ENCODE measurements around the gene PARP8.

The PARP8 gene

GRCh38 chr5:50720061-50720710, 53.7 kb downstream of the PARP8 start:
- TF ChIP-seq POLR2AphosphoS5 (IDR thresholded peaks at IDR 0.05; ENCODE audit: low read depth, low read length) (no peak), SIN3A (IDR thresholded peaks at IDR 0.05; ENCODE audit: borderline replicate concordance, insufficient read depth, low read length) (no peak), FOXP2 (optimal IDR thresholded peaks at IDR 0.05; ENCODE audit: borderline replicate concordance, extremely low read depth, extremely low read length, insufficient read depth) (no peak), TAF1 (IDR thresholded peaks at IDR 0.05; ENCODE audit: borderline replicate concordance, insufficient read depth, low read length) (no peak)
- TF ChIP-seq, protein P1, sequence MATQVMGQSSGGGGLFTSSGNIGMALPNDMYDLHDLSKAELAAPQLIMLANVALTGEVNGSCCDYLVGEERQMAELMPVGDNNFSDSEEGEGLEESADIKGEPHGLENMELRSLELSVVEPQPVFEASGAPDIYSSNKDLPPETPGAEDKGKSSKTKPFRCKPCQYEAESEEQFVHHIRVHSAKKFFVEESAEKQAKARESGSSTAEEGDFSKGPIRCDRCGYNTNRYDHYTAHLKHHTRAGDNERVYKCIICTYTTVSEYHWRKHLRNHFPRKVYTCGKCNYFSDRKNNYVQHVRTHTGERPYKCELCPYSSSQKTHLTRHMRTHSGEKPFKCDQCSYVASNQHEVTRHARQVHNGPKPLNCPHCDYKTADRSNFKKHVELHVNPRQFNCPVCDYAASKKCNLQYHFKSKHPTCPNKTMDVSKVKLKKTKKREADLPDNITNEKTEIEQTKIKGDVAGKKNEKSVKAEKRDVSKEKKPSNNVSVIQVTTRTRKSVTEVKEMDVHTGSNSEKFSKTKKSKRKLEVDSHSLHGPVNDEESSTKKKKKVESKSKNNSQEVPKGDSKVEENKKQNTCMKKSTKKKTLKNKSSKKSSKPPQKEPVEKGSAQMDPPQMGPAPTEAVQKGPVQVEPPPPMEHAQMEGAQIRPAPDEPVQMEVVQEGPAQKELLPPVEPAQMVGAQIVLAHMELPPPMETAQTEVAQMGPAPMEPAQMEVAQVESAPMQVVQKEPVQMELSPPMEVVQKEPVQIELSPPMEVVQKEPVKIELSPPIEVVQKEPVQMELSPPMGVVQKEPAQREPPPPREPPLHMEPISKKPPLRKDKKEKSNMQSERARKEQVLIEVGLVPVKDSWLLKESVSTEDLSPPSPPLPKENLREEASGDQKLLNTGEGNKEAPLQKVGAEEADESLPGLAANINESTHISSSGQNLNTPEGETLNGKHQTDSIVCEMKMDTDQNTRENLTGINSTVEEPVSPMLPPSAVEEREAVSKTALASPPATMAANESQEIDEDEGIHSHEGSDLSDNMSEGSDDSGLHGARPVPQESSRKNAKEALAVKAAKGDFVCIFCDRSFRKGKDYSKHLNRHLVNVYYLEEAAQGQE (IDR thresholded peaks at IDR 0.05; ENCODE audit: insufficient read depth in 1 of 2, low read depth in 2 of 2, low read length in 2 of 2) = no peak

DNA sequence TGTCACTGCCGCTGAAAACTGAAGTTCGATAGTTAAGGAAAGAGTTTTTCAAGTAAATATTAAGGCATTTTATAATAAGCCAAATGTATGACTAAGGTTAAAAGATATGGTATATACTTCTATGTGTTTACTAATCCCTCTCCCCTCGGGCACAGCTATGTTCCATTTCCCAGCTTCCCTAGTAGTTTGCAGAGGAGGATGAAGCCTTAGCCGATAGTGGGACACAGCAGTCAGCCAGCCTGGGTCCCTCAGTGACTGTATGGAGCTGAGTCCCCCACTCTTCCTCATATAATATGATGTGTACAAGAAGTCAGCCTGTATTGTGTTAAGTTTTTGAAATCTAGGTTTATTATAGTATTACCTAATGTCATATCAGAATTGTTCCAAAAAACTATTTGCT, 55.8 kb downstream of the PARP8 start:
- TF ChIP-seq, protein P1 (IDR thresholded peaks at IDR 0.05; ENCODE audit: insufficient read depth in 1 of 2, low read depth in 2 of 2, low read length in 2 of 2) = no peak
- no peak for TF ChIP-seq POLR2AphosphoS5 (IDR thresholded peaks at IDR 0.05; ENCODE audit: low read depth, low read length)
- TF ChIP-seq SIN3A (IDR thresholded peaks at IDR 0.05; ENCODE audit: borderline replicate concordance, insufficient read depth, low read length) = no peak
- no peak for TF ChIP-seq TAF1 (IDR thresholded peaks at IDR 0.05; ENCODE audit: borderline replicate concordance, insufficient read depth, low read length)
- TF ChIP-seq FOXP2 (optimal IDR thresholded peaks at IDR 0.05; ENCODE audit: borderline replicate concordance, extremely low read depth, extremely low read length, insufficient read depth) = no peak

- TF ChIP-seq TAF1 (IDR thresholded peaks at IDR 0.05; ENCODE audit: borderline replicate concordance, insufficient read depth, low read length) = no peak
- no peak for TF ChIP-seq POLR2AphosphoS5 (IDR thresholded peaks at IDR 0.05; ENCODE audit: low read depth, low read length)
- TF ChIP-seq, protein P1 (IDR thresholded peaks at IDR 0.05; ENCODE audit: insufficient read depth in 1 of 2, low read depth in 2 of 2, low read length in 2 of 2) = no peak
- TF ChIP-seq SIN3A (IDR thresholded peaks at IDR 0.05; ENCODE audit: borderline replicate concordance, insufficient read depth, low read length) = no peak
- TF ChIP-seq FOXP2 (optimal IDR thresholded peaks at IDR 0.05; ENCODE audit: borderline replicate concordance, extremely low read depth, extremely low read length, insufficient read depth) = no peak
Measured at GRCh38 chr5:50724262-50724661, 57.8 kb downstream of the PARP8 start.

DNA sequence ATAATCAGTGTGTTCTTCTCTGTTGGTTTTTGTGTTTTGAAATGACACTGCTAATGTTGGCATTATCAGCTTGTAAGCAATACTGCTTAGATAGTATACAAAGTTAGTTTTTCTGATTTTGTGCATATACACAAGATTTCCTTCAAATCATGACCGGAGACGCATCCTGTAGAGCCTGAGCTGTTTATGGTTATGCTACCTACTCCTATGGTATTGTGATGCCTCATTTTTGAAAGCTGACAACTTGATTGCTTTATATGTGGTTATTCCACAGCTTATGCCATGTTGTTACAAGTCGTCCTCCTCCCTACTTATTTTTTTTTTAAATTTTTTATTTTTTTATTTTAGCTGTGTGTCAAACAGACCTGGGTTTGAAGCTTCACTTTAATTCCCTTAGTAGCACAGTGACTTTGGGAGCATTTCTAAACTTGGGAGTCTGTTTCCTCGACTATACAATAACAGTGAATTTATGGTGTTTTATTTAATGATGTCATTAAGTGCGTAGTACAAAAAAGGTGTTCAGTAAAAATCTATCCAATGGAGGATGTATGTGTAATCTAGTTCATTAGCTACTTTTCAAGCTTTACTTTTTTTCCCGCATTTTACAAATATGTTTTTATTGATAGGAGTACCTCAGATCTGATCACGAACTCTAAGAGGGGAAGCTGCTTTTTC, 59.5 kb downstream of the PARP8 start:
- no peak for TF ChIP-seq SIN3A (IDR thresholded peaks at IDR 0.05; ENCODE audit: borderline replicate concordance, insufficient read depth, low read length)
- TF ChIP-seq FOXP2 (optimal IDR thresholded peaks at IDR 0.05; ENCODE audit: borderline replicate concordance, extremely low read depth, extremely low read length, insufficient read depth) = no peak
- no peak for TF ChIP-seq POLR2AphosphoS5 (IDR thresholded peaks at IDR 0.05; ENCODE audit: low read depth, low read length)
- TF ChIP-seq, protein P1 (IDR thresholded peaks at IDR 0.05; ENCODE audit: insufficient read depth in 1 of 2, low read depth in 2 of 2, low read length in 2 of 2) = no peak
- no peak for TF ChIP-seq TAF1 (IDR thresholded peaks at IDR 0.05; ENCODE audit: borderline replicate concordance, insufficient read depth, low read length)
